Hepatocyte (in vitro differentiated cells): ENCODE results near the gene EXOC4. TPM values are rescaled to one million over a fixed set of nuclear protein-coding genes. Genes with fewer than 3 reads are reported as not detected.

Experiments
- DNase-seq: peaks from one replicate; pipeline ENCODE4 v3.0.0-alpha.2; 2016; ENCODE audit warnings: low spot score
- H2AFZ ChIP-seq: fragments of 200-600 bp; sonication (generic); 2 replicates; pipeline ENCODE4 v1.6.0; 2016; ENCODE audit warnings: antibody characterized with exemption, mild to moderate bottlenecking
- H3K27ac ChIP-seq: fragments of 200-600 bp; sonication (generic); 2 replicates; pipeline ENCODE4 v1.5.1; 2016; ENCODE audit warnings: mild to moderate bottlenecking
- H3K27me3 ChIP-seq: fragments of 200-600 bp; sonication (generic); 2 replicates; pipeline ENCODE4 v1.6.1; 2016
- H3K36me3 ChIP-seq: fragments of 200-600 bp; sonication (generic); replicated peaks from 2 replicates; pipeline ENCODE4 v1.5.1; 2016; ENCODE audit warnings: low read depth; ENCODE audit not compliant: insufficient read depth
- H3K4me1 ChIP-seq: fragments of 200-600 bp; sonication (generic); 2 replicates; pipeline ENCODE4 v1.5.1; 2016; ENCODE audit warnings: mild to moderate bottlenecking, moderate library complexity; ENCODE audit not compliant: insufficient read depth
- H3K4me2 ChIP-seq: fragments of 200-600 bp; sonication (generic); 2 replicates; pipeline ENCODE4 v1.6.0; 2016
- H3K4me3 ChIP-seq: fragments of 200-600 bp; sonication (generic); 2 replicates; pipeline ENCODE4 v1.5.1; 2016; ENCODE audit warnings: mild to moderate bottlenecking
- H3K79me2 ChIP-seq: fragments of 200-600 bp; sonication (generic); 2 replicates; pipeline ENCODE4 v1.6.0; 2017; ENCODE audit warnings: mild to moderate bottlenecking
- H3K9me2 ChIP-seq: fragments of 200-600 bp; sonication (generic); replicated peaks from 2 replicates; pipeline ENCODE4 v1.6.0; 2017; ENCODE audit warnings: mild to moderate bottlenecking; ENCODE audit not compliant: insufficient read depth
- H3K9me3 ChIP-seq: fragments of 200-600 bp; sonication (generic); 2 replicates; pipeline ENCODE4 v1.5.1; 2016; ENCODE audit warnings: low read depth, mild to moderate bottlenecking
- H4K20me1 ChIP-seq: fragments of 200-600 bp; sonication (generic); 2 replicates; pipeline ENCODE4 v1.6.0; 2016; ENCODE audit warnings: mild to moderate bottlenecking; ENCODE audit not compliant: insufficient read depth, poor library complexity, severe bottlenecking
- CTCF ChIP-seq: fragments of 200-600 bp; sonication (generic); IDR thresholded peaks from 2 replicates; pipeline ENCODE4 v1.5.1; 2016; ENCODE audit warnings: antibody characterized with exemption, mild to moderate bottlenecking; ENCODE audit not compliant: poor library complexity
- EZH2 ChIP-seq: fragments of 200-600 bp; sonication (generic); IDR thresholded peaks from 2 replicates; pipeline ENCODE4 v1.6.1; 2016; ENCODE audit warnings: antibody characterized with exemption, mild to moderate bottlenecking, borderline replicate concordance
- EZH2phosphoT487 ChIP-seq: fragments of 200-600 bp; sonication (generic); IDR thresholded peaks from one replicate; pipeline ENCODE4 v1.6.1; 2018; ENCODE audit warnings: antibody characterized with exemption, mild to moderate bottlenecking, low read depth, moderate library complexity; ENCODE audit not compliant: unreplicated experiment, severe bottlenecking
- WGBS: methylation state at CpG from one replicate; pipeline ENCODE4 v1.1.6; 2016; ENCODE audit warnings: low lambda C conversion rate; ENCODE audit errors: missing lambda C conversion rate; 5-methylcytosine and 5-hydroxymethylcytosine counted together
- polyA plus RNA-seq: library from polyadenylated mRNA; unstranded; fragments of >200 nt; fragmentation: Nextera tagmentation; extraction: Ambion mirVana; gene quantifications from 2 replicates; pipeline ENCODE4 v1.2.1, GENCODE V29; 2016
- total RNA-seq: library from RNA; depleted of rRNA; stranded (reverse); fragments of >200 nt; gene quantifications from 2 replicates; pipeline ENCODE4 v1.2.3, GENCODE V29; 2014

The EXOC4 gene
- total and polyA plus RNA-seq, 2 experiments from 2014 or later: 34.8 to 56.1 TPM

GRCh38 chr7:133288970-133289369, 36.1 kb downstream of the EXOC4 start:
- no peaks in the 10 kb centered on the region for H3K27me3 ChIP-seq
- H3K4me3 ChIP-seq: no peak overlapping the region
- H3K27ac ChIP-seq: no peak overlapping the region
- H3K36me3 ChIP-seq: no peaks in the 10 kb centered on the region
- TF ChIP-seq EZH2 (no peak), EZH2phosphoT487 (no peak), CTCF (no peak)
- H4K20me1 ChIP-seq: peaks cover 4% of the 10 kb centered on the region
- no peak overlapping the region for H3K4me2 ChIP-seq
- H2AFZ ChIP-seq: no peak overlapping the region
- no peak for DNase-seq
- H3K79me2 ChIP-seq: peaks cover 10% of the 10 kb centered on the region
- no peaks in the 10 kb centered on the region for H3K9me2 ChIP-seq
- H3K9me3 ChIP-seq: no peaks in the 10 kb centered on the region
- WGBS: 100% methylated on average over 1 of the region's 1 CpG
- H3K4me1 ChIP-seq: no peaks in the 10 kb centered on the region

DNA sequence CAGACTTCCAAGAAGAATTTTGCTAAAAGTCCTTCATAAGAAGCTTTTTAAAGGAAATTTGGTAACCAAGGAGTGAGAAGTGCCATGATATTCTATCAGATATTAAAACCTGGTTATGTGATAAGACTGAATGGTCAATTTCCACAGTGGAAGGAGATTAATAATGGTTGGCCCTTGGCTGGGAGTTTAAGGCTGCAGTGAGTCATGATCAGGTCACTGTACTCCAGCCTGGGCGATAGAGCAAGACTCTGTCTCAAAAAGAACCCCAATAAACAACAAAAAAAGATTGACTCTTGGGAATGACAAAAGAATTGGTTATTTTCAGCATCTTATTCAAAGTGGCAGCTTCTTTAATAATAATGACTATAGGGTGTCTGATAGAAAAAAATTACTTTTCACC, 37.2 kb downstream of the EXOC4 start:
- H3K9me2 ChIP-seq: no peaks in the 10 kb centered on the region
- H3K36me3 ChIP-seq: no peaks in the 10 kb centered on the region
- H4K20me1 ChIP-seq: peaks cover 4% of the 10 kb centered on the region
- no peak overlapping the region for H2AFZ ChIP-seq
- WGBS: 100% methylated on average over 1 of the region's 1 CpG
- H3K79me2 ChIP-seq: peaks cover 10% of the 10 kb centered on the region
- no peak overlapping the region for H3K4me3 ChIP-seq
- no peak for DNase-seq
- TF ChIP-seq CTCF (no peak), EZH2phosphoT487 (no peak), EZH2 (no peak)
- H3K27me3 ChIP-seq: no peaks in the 10 kb centered on the region
- no peaks in the 10 kb centered on the region for H3K9me3 ChIP-seq
- H3K27ac ChIP-seq: no peak overlapping the region
- H3K4me1 ChIP-seq: no peaks in the 10 kb centered on the region
- H3K4me2 ChIP-seq: no peak overlapping the region

DNA sequence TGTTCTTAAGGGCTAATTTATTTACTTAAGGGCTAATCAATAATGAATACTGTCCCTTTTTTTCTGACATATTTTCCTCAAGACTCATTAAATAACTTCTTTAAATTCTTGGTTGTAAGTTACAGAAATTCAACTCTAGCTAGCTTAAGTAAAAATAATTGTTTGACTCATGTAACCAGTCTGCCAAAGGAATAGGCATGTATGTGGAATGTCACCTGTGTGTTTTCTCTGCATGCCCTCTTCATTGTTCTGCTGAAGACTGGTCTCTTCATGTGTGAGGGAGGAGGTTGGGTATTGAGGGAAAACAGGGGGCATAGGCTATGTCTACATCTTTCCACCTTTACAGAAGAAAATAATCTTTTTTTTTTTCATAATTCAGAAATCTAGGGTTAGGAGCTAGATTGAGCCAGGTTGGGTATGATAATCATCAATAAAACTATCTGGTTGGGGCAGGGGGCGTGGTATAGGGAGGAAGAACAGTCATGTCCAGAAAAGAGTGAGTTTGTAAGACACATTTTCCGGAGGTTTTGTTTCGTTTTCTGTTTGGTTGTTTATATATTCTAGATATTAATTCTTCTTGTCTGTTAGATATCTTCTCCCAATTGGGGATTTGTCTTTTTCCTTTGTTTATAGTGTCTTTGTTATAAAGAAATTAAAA, 37.9 kb downstream of the EXOC4 start:
- H3K27ac ChIP-seq: no peak overlapping the region
- H3K79me2 ChIP-seq: peaks cover 6% of the 10 kb centered on the region
- no peaks in the 10 kb centered on the region for H3K9me2 ChIP-seq
- no peaks in the 10 kb centered on the region for H3K27me3 ChIP-seq
- H3K4me2 ChIP-seq: no peak overlapping the region
- WGBS: 99% methylated on average over 3 of the region's 3 CpGs
- no peak overlapping the region for H3K4me3 ChIP-seq
- no peaks in the 10 kb centered on the region for H4K20me1 ChIP-seq
- no peak overlapping the region for H2AFZ ChIP-seq
- H3K4me1 ChIP-seq: no peaks in the 10 kb centered on the region
- no peak for DNase-seq
- no peaks in the 10 kb centered on the region for H3K36me3 ChIP-seq
- H3K9me3 ChIP-seq: no peaks in the 10 kb centered on the region
- TF ChIP-seq CTCF: no peak
- TF ChIP-seq EZH2phosphoT487: no peak
- TF ChIP-seq EZH2: no peak

DNA sequence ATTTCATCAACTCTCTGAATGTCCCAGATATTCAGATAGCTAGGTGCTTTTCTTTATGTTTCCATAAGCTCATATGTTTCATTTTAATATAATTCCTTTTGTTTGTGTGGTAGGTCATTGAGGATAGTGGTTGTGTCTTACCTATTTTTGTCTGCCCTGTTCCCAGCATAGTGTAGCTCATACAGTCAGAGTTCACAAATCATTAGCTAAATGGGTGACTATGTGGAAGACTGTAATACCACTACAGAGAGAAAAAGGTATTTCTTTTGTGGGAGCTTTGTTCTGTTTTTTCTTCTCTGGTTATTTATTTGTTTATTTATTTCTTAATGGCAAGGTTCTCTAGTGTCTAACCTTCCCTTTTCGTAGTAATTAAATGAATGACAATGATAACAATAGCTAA, 39.8 kb downstream of the EXOC4 start:
- no peaks in the 10 kb centered on the region for H4K20me1 ChIP-seq
- no peaks in the 10 kb centered on the region for H3K27me3 ChIP-seq
- no peak overlapping the region for H3K4me3 ChIP-seq
- no peaks in the 10 kb centered on the region for H3K9me3 ChIP-seq
- no peak for DNase-seq
- no peaks in the 10 kb centered on the region for H3K4me1 ChIP-seq
- H3K27ac ChIP-seq: no peak overlapping the region
- H2AFZ ChIP-seq: no peak overlapping the region
- no peaks in the 10 kb centered on the region for H3K36me3 ChIP-seq
- WGBS: 100% methylated on average over 1 of the region's 1 CpG
- H3K9me2 ChIP-seq: no peaks in the 10 kb centered on the region
- no peak for TF ChIP-seq EZH2
- no peak for TF ChIP-seq EZH2phosphoT487
- no peak overlapping the region for H3K4me2 ChIP-seq
- no peaks in the 10 kb centered on the region for H3K79me2 ChIP-seq
